ENCODE results near the gene ZBTB47.

DNA sequence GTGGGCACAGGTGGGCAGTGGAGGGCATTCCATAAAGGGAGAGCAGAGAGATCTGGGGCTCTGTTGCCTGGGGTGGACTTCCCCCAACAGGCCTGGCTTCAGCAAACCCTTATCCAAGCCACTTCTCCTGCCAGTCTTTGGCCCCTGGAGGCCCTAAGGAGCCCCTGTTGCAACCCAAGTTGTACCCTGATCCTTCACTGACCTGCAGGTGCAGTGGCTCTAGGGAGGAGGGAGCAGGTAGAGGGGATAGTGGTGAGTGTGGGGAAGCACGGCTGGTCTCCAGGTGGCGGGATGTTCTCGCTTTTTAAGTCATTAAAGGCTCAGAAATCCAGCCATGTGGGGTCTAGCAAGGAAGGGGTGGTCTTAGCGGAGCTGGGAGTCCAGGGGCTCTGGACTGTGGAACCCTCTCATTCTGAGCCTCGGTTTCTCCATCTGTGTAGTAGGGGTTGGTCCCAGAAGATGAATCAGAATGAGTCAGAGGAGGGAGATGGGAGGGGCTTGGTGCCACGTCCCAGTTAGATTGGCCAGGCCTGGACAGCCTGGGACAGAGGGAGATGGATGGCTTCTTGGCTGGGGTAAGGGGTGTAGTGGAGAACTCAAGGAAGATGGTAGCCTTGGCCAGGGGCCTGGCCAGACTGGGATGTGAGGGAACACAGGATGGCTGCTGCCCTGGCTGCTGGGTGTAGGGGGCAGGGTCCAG is 2.6 kb downstream of the ZBTB47 start:
- TF ChIP-seq, protein P1, sequence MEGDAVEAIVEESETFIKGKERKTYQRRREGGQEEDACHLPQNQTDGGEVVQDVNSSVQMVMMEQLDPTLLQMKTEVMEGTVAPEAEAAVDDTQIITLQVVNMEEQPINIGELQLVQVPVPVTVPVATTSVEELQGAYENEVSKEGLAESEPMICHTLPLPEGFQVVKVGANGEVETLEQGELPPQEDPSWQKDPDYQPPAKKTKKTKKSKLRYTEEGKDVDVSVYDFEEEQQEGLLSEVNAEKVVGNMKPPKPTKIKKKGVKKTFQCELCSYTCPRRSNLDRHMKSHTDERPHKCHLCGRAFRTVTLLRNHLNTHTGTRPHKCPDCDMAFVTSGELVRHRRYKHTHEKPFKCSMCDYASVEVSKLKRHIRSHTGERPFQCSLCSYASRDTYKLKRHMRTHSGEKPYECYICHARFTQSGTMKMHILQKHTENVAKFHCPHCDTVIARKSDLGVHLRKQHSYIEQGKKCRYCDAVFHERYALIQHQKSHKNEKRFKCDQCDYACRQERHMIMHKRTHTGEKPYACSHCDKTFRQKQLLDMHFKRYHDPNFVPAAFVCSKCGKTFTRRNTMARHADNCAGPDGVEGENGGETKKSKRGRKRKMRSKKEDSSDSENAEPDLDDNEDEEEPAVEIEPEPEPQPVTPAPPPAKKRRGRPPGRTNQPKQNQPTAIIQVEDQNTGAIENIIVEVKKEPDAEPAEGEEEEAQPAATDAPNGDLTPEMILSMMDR (conservative IDR thresholded peaks at IDR 0.05; ENCODE audit: low read length) = no peak
- TF ChIP-seq EZH2phosphoT487 (IDR thresholded peaks at IDR 0.05; ENCODE audit: borderline replicate concordance) = no peak

Measured in Loucy (cell line).